ENCODE measurements around the gene PDCD10.

The PDCD10 gene

GRCh38 chr3:167649746-167650145, 84.9 kb downstream of the PDCD10 start:
- H3K27ac ChIP-seq = no peak overlapping the region
- TF ChIP-seq, protein P1, sequence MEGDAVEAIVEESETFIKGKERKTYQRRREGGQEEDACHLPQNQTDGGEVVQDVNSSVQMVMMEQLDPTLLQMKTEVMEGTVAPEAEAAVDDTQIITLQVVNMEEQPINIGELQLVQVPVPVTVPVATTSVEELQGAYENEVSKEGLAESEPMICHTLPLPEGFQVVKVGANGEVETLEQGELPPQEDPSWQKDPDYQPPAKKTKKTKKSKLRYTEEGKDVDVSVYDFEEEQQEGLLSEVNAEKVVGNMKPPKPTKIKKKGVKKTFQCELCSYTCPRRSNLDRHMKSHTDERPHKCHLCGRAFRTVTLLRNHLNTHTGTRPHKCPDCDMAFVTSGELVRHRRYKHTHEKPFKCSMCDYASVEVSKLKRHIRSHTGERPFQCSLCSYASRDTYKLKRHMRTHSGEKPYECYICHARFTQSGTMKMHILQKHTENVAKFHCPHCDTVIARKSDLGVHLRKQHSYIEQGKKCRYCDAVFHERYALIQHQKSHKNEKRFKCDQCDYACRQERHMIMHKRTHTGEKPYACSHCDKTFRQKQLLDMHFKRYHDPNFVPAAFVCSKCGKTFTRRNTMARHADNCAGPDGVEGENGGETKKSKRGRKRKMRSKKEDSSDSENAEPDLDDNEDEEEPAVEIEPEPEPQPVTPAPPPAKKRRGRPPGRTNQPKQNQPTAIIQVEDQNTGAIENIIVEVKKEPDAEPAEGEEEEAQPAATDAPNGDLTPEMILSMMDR (conservative IDR thresholded peaks at IDR 0.05) = no peak

- TF ChIP-seq, protein P1 (conservative IDR thresholded peaks at IDR 0.05) = no peak
- H3K27ac ChIP-seq = no peak overlapping the region
Observed at GRCh38 chr3:167644611-167645010, 90.1 kb downstream of the PDCD10 start.
